NCI-H345 (cell line): Measurements from ENCODE around the gene TMEM108.

Source experiments
- DNase-seq: peaks from one replicate; lab custom pipeline; 2025; lab: John Stamatoyannopoulos, UW

Gene TMEM108

GRCh38 chr3:133162670-133163305 is 124.6 kb downstream of the TMEM108 start:
- no peak for DNase-seq

GRCh38 chr3:133167340-133168024 is 129.3 kb downstream of the TMEM108 start:
- no peak for DNase-seq

- no peak for DNase-seq
These were observed 129.8 kb downstream of the TMEM108 start for GRCh38 chr3:133168025-133168401.

- no peak for DNase-seq
These were observed 131.3 kb downstream of the TMEM108 start for GRCh38 chr3:133169331-133170068.

- no peak for DNase-seq
These were observed 133.6 kb downstream of the TMEM108 start for GRCh38 chr3:133171831-133172230.

- no peak for DNase-seq
These were observed 143.4 kb downstream of the TMEM108 start for GRCh38 chr3:133181392-133182150.

- DNase-seq = no peak
These were observed 149.7 kb downstream of the TMEM108 start for GRCh38 chr3:133187870-133188379.

GRCh38 chr3:133188996-133189395 is 150.8 kb downstream of the TMEM108 start:
- DNase-seq = peak; percentile 31

GRCh38 chr3:133189893-133190292 is 151.7 kb downstream of the TMEM108 start:
- no peak for DNase-seq

- no peak for DNase-seq
These were observed 153.6 kb downstream of the TMEM108 start for GRCh38 chr3:133191818-133192217.

- no peak for DNase-seq
These were observed 154.3 kb downstream of the TMEM108 start for GRCh38 chr3:133192363-133192945.

- DNase-seq = no peak
These were observed 154.8 kb downstream of the TMEM108 start for GRCh38 chr3:133192967-133193366.

- DNase-seq = no peak
These were observed 158.3 kb downstream of the TMEM108 start for GRCh38 chr3:133196527-133196926.

- no peak for DNase-seq
These were observed 159.4 kb downstream of the TMEM108 start for GRCh38 chr3:133197619-133198018.

- DNase-seq = no peak
These were observed 168.7 kb downstream of the TMEM108 start for GRCh38 chr3:133206921-133207320.

- DNase-seq = peak; percentile 22
These were observed 170.0 kb downstream of the TMEM108 start for GRCh38 chr3:133208184-133208583.

GRCh38 chr3:133209871-133210550 is 171.8 kb downstream of the TMEM108 start:
- no peak for DNase-seq

- DNase-seq = no peak
These were observed 172.5 kb downstream of the TMEM108 start for GRCh38 chr3:133210656-133211055.

GRCh38 chr3:133211449-133211848 is 173.3 kb downstream of the TMEM108 start:
- no peak for DNase-seq

GRCh38 chr3:133211856-133212255 is 173.7 kb downstream of the TMEM108 start:
- no peak for DNase-seq

- DNase-seq = no peak
These were observed 175.7 kb downstream of the TMEM108 start for GRCh38 chr3:133213937-133214336.
